ENCODE results near the gene ZNF879. TPM values are rescaled to one million over a fixed set of nuclear protein-coding genes. Genes with fewer than 3 reads are reported as not detected.

ZNF879 gene
- total and polyA plus RNA-seq, 10 donors: 3.1 to 8.2 (median 6.6) TPM

GRCh38 chr5:178998441-178998840, 25.2 kb upstream of the ZNF879 start:
- WGBS, 5 donors: 91 to 98% (median 96%) methylated on average over 6 to 13 of the region's 13 CpGs
- Histone ChIP-seq H3K9me3 (peaks cover 0 to 47% (median 0%) of the 10 kb centered on the region in 8 donors), H3K4me3 (no peak overlapping the region), H3K27ac (no peak overlapping the region), H3K4me1 (peaks cover 0 to 13% (median 2%) of the 10 kb centered on the region in 6 donors), H3K27me3 (replicated peaks in 1 of 7) (peaks cover 0 to 45% (median 23%) of the 10 kb centered on the region in 7 donors), H3K36me3 (no peaks in the 10 kb centered on the region)
- peak; percentile 59 for DNase-seq
- intact Hi-C loops (cut with DNase I; ENCODE audit: low total_unique reads): no loop called here
- no peak for TF ChIP-seq POLR2AphosphoS5 (IDR thresholded peaks at IDR 0.05)
- no peak for TF ChIP-seq CTCF (IDR thresholded peaks at IDR 0.05 in 8 of 11, conservative IDR thresholded peaks at IDR 0.05 in 3 of 11)
- TF ChIP-seq POLR2A (IDR thresholded peaks at IDR 0.05): no peak

- Histone ChIP-seq H3K27me3 (replicated peaks in 1 of 7) (no peaks in the 10 kb centered on the region), H3K9me3 (peaks cover 2 to 75% (median 47%) of the 10 kb centered on the region in 8 donors), H3K27ac (no peak overlapping the region), H3K4me1 (no peaks in the 10 kb centered on the region), H3K4me3 (no peak overlapping the region), H3K36me3 (no peaks in the 10 kb centered on the region)
- DNase-seq: no peak
- 78 to 95% (median 89%) methylated on average over 2 of the region's 2 CpGs for WGBS, 5 donors
- intact Hi-C loops (cut with DNase I; ENCODE audit: low total_unique reads): no loop called here
- TF ChIP-seq POLR2AphosphoS5 (IDR thresholded peaks at IDR 0.05) (no peak), CTCF (IDR thresholded peaks at IDR 0.05 in 8 of 11, conservative IDR thresholded peaks at IDR 0.05 in 3 of 11) (no peak), POLR2A (IDR thresholded peaks at IDR 0.05) (no peak)
These were observed 17.0 kb upstream of the ZNF879 start for GRCh38 chr5:179006564-179006963.

- intact Hi-C loops (cut with DNase I; ENCODE audit: low total_unique reads): no loop called here
- Histone ChIP-seq H3K4me1 (no peaks in the 10 kb centered on the region), H3K27me3 (replicated peaks in 1 of 7) (no peaks in the 10 kb centered on the region), H3K27ac (no peak overlapping the region), H3K36me3 (no peaks in the 10 kb centered on the region), H3K4me3 (no peak overlapping the region), H3K9me3 (peaks cover 2 to 80% (median 60%) of the 10 kb centered on the region in 8 donors)
- TF ChIP-seq CTCF (IDR thresholded peaks at IDR 0.05 in 8 of 11, conservative IDR thresholded peaks at IDR 0.05 in 3 of 11): no peak
- no peak for TF ChIP-seq POLR2AphosphoS5 (IDR thresholded peaks at IDR 0.05)
- TF ChIP-seq POLR2A (IDR thresholded peaks at IDR 0.05): no peak
- 15 to 33% (median 22%) methylated on average over 1 of the region's 1 CpG for WGBS, 5 donors
- no peak for DNase-seq
These were observed 14.9 kb upstream of the ZNF879 start for GRCh38 chr5:179008667-179009066.

- WGBS, 5 donors: 94 to 97% (median 96%) methylated on average over 7 of the region's 7 CpGs
- intact Hi-C loops (cut with DNase I; ENCODE audit: low total_unique reads): no loop called here
- TF ChIP-seq CTCF (IDR thresholded peaks at IDR 0.05 in 8 of 11, conservative IDR thresholded peaks at IDR 0.05 in 3 of 11) (no peak), POLR2A (IDR thresholded peaks at IDR 0.05) (no peak), POLR2AphosphoS5 (IDR thresholded peaks at IDR 0.05) (no peak)
- no peaks in the 10 kb centered on the region for H3K27me3 ChIP-seq (replicated peaks in 1 of 7)
- H3K4me3 ChIP-seq: peak overlapping the region in 1 of 8 donors; percentile 12
- no peaks in the 10 kb centered on the region for H3K4me1 ChIP-seq
- peaks cover 41 to 63% (median 56%) of the 10 kb centered on the region in 6 donors for H3K36me3 ChIP-seq
- peaks cover 77 to 100% (median 100%) of the 10 kb centered on the region in 8 donors for H3K9me3 ChIP-seq
- DNase-seq: no peak
- H3K27ac ChIP-seq: no peak overlapping the region
These were observed 9.5 kb downstream of the ZNF879 start for GRCh38 chr5:179033004-179033580.
